HG02840 (cell line): ENCODE data around the gene PARP11.
"Not testable (repeated sequence)": the region's sequence is repeated elsewhere in the genome, so short reads cannot be mapped to it uniquely, and the experiment has no call there.

Source experiments
- ATAC-seq: cut with Tn5 transposase; IDR thresholded peaks from one replicate; pipeline ENCODE4 v1.9.1; 2021; ENCODE audit warnings: mild to moderate bottlenecking, moderate library complexity, moderate number of reproducible peaks; ENCODE audit not compliant: unreplicated experiment, low FRiP score

PARP11 gene

DNA sequence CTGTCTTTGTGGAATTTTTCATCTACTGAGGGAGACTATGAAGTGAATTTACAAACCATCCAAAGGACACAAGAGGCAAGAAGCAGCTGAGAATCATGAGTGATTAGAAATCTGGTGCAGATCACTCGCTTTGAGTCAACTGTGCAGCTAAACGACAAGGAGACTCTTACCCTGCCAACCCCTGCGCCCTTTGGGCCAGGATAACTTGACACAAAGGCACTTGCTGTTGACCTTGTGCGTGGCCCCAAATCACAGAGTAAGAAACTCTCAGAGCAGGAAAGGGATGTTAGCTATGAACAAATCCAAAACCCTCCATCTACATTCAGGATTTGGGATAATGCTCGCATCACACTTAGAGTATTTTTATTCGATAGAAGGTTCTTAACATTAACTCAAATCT lies 11.5 kb upstream of the PARP11 start:
- ATAC-seq: no peak

DNA sequence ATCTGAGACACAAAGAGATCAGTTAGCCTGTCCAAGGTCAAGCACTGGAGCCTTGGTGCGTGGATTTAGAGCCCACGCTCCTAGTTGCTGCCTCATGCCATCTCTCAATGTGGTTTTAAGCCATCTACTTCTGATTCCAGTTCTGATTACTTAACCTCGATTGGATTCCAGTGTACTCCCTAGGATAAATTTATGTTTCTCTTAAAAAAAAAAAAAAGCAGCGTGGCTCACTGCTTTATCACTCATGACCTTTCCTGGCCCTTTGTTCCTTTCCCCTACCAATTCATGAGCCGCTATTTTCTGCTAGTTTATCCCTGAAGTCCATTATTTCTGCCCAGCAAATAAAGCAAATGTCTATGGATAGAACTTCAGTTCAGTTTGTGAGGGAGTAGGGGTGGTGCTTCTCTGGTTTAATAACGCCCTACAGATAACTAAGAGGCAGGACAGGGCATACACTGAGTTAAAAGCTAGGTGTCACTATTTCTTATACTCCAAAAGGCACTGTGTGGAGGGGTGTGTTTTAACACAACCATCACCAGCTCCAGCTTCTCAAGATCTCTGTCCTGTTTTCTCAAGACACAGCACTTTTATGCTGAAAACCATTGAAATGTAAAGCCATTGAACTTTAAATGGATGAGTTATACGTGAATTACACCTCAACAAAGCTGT lies 9.8 kb upstream of the PARP11 start:
- no peak for ATAC-seq

DNA sequence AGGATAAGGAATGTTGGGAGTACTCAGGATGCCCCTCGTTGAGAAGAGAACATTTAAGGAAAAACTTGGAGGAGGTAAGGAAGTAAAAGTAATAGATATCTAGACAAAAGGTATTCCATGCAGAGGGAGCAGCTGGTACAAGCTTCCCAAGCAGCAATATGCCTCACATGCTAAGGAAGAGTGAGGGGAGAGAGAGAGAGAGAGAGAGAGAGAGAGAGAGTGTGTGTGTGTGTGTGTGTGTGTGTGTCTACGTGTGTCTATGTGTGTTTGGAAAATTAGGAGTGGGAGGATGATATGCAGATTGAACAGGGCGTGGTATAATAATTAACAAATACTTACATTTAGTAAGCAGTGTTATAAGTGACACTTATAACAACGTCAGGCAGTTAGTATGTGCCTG lies 9.2 kb upstream of the PARP11 start:
- ATAC-seq: no peak

DNA sequence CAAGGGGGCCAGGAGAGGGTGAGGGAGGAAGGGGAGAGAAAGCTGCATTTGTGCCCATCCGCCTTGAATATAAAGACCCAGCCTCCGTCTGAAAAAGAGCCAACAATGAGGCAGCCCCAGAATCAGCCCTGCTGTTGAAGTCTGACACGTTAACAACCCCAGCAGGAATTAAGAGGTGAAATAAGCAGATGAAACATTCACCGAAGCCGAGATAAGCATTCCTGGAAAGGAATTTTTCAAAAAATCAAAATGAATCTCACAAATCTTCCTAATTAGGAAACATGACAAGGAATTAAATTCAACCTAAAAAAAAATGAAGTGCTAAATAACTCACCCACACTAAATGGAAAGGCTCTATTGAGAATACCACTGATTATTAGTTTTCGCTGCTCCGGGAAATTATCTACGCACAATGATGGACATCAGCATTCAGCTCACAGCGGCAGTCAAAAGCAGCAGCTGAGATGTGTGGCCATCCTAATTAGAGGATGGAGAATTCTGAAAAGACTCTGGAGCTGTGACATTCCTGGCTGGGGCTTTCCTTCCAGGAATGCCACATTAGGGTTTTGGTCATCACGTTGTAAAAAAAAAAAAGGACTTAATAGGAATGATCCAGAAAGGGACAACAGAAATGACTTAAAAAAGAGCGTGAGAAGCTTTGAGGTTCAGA lies 8.2 kb upstream of the PARP11 start:
- ATAC-seq: no peak

DNA sequence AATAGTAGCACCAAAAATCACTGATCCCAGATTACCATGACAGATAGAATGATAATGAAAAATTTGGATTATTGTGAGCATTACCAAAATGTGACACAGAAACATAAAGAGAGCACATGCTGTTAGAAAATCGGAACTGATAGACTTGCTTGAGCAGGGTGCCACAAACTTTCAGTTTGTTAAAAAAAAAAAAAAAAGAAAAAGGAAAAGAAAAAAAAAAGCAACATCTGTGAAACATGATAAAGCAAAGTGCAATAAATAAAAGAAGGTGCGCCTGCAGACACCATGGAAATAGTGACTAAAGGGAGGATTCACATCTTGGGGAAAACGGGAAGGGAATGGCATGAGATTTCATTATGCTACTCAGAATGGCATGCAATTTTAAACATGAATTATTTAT lies 6.6 kb upstream of the PARP11 start:
- ATAC-seq: no peak

DNA sequence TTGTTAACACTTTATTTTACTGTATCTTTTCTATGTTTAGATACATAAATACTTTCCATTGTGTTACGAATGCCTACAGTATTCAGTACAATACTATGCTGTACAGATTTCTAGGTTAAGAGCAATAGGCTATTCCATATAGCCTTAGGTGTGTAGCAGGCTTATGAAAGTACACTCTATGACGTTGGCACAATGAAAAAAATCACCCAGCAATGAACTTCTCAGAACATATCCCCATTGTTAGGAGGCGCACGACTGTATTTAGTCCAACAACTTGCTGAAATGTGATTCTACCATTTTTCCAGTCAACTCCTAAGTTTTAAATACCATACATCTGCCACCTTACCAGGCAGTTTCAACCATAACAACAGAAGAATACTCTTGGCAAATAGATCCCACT lies 1.8 kb downstream of the PARP11 start:
- no peak for ATAC-seq

DNA sequence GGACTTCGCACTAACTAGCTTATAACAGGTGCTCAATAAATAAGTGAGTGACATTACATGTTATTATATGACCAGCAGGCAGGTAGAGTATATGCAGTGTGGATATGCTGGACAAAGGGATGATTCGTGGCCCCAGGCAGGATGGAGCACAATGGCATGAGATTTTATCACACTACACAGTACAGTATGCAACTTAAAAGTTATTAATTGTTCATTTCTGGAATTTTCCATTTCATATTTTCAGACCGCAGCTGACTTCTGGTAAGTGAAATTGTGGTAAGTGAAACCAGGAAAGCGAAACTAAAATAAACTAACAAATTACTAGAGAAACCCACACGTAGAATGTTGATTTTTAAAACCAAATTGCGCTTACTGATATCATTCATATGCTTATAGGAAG lies 3.3 kb downstream of the PARP11 start:
- no peak for ATAC-seq

DNA sequence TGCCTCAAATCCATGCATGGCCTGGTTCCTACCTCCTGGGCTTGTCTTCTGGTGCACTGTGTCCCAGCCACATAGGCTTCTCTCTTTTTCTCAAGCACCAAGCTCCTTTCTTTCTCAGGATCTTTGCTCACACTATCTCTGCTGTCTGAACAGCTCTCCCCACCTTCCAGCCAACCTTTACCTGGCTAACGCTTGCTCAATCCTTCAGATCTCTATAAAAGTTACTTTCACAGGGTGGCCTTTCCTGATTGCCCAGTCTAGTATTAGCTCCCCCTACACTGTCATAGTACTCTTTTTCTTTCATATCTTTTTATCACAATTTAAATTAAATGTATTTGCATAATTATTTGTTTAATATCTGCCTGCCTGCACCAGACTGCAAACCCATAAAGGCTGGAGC lies 3.8 kb downstream of the PARP11 start:
- ATAC-seq: no peak

DNA sequence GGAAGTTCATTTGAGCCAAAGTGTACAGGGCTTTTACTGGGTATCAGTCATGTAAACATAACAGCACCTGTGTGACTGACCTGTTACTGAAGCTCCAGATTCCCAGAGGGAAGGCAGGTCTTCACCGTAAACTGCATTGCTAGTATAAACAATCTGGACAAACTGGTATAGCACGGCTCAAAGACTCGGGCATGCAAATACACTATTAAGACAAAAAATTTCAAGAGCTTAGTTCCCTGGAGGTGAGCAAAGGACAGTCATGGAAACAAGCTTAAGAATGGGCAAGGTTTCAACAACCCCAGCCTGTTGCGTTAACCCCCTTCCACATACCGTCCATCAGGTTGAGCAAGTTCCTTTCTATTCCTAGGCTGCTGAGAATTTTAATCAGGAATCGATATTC lies 9.4 kb downstream of the PARP11 start:
- no peak for ATAC-seq

DNA sequence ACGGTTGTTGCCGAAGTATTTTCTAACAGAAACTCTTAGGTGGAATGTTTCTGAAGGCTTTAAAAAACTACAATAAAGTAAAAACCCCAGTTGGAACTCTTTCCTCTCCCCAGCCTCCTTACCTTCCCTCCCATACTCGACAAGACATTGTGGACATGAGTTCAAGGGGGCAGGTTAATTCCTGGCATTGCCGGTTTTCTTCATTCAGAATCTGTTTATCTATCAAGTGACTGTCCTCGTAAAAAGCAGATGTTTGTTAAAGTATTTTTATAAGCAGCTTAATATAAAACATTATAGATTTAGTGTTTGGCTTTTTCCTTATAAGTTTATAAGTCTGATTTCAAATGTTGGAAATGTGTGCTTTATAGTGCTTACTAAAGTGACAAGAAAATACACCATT lies 30.7 kb downstream of the PARP11 start:
- no peak for ATAC-seq

DNA sequence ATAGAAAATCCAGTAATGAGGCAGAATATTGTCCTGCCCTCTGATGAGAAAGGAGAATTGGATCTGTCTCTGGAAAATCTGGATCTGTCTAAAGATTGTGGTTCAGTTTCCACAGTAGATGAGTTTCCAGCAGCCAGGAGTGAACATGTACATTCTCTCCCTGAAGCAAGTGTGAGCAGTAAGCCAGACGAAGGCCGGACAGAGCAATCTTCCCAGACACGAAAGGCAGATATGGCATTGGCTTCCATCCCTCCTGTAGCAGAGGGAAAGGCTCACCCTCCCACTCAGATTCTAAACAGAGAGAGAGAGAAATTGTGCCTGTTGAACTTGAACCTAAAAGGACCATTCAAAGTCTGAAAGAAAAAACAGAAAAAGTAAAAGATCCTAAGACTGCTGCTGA lies 31.4 kb downstream of the PARP11 start:
- no peak for ATAC-seq

DNA sequence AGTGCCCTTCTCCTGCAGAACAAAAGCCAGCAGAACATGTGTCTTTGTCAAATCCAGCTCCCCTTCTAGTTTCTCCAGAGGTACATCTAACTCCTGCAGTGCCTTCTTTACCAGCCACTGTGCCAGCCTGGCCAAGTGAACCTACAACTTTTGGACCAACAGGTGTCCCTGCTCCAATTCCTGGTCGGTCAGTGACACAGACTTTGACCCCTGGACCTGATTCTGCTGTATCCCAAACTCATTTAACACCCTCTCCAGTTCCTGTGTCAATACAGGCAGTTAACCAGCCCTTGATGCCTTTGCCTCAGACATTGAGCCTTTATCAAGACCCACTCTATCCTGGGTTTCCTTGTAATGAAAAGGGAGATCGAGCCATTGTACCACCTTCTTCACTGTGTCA lies 32.4 kb downstream of the PARP11 start:
- ATAC-seq: not testable (repeated sequence)

DNA sequence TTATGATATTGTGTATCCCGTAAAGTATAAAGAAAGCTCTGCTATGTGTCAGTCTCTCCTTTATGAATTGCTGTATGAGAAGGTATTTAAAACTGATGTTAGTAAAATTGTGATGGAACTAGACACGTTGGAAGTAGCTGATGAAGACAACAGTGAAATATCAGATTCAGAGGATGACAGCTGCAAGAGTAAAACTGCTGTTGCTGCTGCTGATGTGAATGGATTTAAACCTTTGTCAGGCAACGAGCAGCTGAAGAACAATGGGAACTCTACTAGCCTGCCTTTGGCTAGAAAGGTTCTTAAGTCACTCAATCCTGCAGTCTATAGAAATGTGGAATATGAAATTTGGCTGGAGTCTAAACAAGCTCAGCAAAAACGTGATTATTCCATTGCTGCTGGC lies 33.5 kb downstream of the PARP11 start:
- not testable (repeated sequence) for ATAC-seq

DNA sequence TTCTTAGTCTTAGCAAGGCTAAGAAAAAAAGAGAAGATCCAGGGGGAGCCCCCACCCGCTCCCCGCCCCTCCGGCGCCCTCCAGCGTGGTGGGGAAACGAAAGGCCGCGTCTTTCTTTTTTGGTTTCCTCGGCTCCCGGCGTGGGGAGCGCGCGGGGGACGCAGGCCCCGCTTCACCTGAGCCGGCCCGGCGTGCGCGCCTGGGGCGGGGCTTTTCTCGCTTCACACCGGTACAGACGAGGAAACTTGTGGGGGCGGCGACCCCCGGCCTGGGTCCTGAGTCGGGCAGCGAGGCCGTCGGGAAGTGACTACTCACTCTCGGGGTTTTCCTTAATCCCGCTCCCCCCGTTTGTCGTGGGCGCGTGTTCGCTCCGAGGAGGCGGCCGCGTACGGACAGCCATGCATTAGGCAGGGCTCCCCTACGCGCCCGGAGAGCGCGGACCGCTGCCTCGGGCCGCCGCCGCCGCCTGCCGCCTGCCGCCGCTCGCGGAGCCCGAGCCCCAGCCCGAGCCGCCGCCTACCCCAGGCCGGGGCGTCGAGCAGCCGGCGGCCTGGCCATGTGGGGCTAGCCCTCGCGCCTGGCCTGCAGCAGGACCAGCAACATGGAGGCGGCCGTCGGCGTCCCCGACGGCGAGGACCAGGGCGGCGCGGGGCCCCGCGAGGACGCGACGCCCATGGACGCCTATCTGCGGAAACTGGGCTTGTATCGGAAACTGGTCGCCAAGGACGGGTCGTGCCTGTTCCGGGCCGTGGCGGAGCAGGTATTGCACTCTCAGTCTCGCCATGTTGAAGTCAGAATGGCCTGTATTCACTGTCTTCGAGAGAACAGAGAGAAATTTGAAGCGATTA lies 34.3 kb downstream of the PARP11 start:
- ATAC-seq: not testable (repeated sequence)

DNA sequence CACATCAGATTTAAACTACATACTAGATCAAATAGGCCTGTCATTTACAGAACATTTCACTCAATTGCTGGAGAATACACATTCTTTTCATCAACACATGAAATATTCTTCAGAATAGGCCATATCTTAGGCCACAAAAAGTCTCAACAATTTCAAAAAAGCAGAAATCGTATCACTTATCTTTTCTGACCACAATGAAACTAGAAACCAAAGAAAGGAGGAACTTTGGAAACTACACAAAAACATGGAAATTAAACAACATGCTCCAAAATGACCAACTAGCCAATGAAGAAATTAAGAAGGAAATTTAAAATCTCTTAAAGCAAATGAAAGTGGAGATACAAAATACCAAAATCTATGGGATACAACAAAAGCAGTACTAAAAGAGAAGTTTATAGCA lies 35.1 kb downstream of the PARP11 start:
- no peak for ATAC-seq

DNA sequence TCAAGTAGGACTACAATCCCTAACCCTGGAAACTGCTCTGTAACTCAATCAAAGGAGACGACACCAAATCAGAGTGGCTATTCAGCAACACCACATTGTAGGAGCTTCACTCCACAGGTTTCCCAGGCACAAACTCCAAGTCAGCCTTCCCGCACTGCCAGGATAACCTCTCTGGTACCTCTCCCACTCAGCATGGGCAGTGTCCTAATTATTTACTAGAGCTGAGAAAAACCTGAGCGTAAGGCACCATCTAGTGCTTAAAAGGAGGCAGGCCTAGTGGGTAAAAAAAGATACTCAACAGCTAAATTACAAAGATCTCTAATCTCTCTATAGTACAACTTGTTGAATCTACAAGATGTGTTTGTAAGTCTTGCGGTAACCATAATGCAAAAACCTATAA lies 36.1 kb downstream of the PARP11 start:
- ATAC-seq: no peak

DNA sequence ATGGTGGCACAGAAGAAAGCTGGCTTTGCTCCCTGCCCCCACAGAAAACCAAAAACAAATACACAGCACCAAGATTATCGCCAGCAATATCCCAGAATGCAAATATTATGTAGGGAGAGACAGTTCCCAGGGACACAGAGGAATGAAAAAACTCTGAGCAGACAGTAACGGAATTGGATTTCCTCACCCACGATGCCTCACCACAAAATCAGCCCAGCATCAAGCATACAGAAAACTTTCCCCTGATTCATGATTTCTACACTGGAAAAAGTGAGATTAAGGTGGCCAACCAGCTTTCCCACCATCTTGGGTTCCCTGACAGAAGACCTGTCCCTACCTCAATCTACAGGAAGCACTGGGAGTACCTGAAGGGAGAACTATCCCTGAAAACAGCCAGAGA lies 36.6 kb downstream of the PARP11 start:
- no peak for ATAC-seq

DNA sequence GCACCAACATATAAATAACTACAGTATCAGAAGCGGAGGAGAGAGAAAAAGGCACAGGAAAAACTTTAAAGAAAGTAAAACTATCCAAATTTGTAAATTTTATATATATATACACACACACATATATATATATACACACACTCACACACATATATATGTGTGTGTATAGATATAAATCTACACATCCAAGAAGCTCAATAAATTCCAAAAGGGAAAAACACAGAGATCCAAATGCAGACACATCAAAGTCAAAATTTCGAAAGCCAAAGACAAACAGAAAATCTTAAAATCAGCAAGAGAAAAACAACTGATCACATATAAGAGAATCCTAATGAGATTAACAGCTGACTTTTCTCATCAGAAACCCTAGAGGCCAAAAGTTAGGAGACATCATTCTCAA lies 37.3 kb downstream of the PARP11 start:
- ATAC-seq: no peak

DNA sequence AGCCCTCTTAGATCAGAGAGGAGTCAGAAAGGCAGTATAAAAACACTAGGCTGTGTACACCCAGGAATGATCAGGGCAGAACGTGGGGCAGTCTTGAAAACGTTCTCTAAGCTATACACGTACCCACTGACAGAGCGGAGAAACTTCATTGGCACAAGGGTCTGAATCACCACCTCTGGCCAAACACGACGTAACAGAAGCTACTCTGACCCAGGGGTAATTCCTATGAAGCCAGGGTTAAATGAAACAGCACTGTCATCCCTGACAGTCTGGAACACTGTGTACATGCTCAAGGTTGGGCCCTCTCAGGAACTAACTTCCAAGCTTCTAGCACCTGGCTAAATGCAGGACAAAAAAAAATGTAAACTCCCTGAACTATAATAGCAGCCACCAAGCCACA lies 38.4 kb downstream of the PARP11 start:
- ATAC-seq: no peak

DNA sequence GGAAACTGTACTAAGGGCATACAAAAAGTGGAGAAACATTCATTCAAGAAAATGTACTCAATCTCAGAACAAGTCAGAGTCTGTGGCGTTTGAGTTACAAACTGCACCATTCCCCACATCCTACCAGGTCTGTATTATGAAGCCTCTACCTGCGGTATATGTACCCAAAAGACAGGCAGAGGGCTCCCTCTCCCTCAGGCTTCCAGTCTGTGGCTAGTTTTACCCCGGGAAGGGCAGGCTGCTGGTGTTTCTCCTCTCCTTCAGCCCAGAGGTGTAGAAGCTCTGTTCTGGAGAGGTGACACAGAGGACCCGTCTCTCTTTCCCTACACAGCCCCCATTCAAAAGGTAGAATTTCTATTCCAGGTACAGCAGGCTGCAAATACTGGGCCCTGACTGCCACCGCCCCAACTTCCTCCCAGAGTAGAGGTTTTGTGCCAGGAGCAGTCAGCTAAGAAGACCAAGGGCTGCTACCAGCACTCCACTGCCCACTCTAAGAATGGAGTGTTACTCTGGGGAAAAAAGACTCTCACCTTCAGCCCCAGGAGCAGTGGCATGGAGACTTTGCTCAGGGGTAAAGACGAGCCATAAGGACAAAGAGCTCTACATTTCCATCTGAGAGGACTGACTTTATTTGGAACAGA lies 39.4 kb downstream of the PARP11 start:
- no peak for ATAC-seq

DNA sequence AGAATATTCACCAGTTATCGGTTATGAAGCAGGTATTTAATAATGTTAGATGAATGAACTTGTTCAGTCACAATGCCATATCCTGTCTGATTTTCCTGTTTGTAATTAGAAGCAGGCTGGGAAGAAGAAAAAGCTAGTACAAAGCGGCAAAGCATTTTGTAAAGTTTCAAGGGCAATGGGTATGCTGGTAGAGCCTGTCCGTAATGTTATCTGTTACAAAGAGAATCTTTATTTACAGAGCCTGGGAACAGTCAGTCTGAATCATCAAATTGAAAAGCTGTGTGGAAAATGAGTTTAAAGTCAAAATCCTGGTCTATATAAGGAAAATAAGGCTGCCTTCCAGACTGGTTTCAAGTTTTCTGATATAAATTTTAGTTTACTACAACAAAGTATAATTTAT lies 40.5 kb downstream of the PARP11 start:
- no peak for ATAC-seq
